Brain pericyte (primary cell): ENCODE data around the gene HCN2.
"Not testable (repeated sequence)": the region's sequence is repeated elsewhere in the genome, so short reads cannot be mapped to it uniquely, and the experiment has no call there.

Experiments
- DNase-seq: peaks from one replicate; pipeline ENCODE4 v3.0.0-alpha.2; 2012; ENCODE audit warnings: low read depth, low spot score

HCN2 gene

GRCh38 chr19:619286-620002, 29.8 kb downstream of the HCN2 start:
- no peak for DNase-seq

GRCh38 chr19:620166-620862, 30.6 kb downstream of the HCN2 start:
- DNase-seq = no peak

- not testable (repeated sequence) for DNase-seq
Observed at GRCh38 chr19:621191-621590, 31.5 kb downstream of the HCN2 start.

GRCh38 chr19:621819-622218, 32.1 kb downstream of the HCN2 start:
- DNase-seq = no peak

GRCh38 chr19:622666-623065, 33.0 kb downstream of the HCN2 start:
- no peak for DNase-seq

- peak; percentile 70 for DNase-seq
Observed at GRCh38 chr19:623175-623916, 33.7 kb downstream of the HCN2 start.

- peak; percentile 99 for DNase-seq
Observed at GRCh38 chr19:623974-624373, 34.3 kb downstream of the HCN2 start.

- no peak for DNase-seq
Observed at GRCh38 chr19:624433-625109, 34.9 kb downstream of the HCN2 start.

GRCh38 chr19:625257-625656, 35.6 kb downstream of the HCN2 start:
- no peak for DNase-seq

GRCh38 chr19:626566-626965, 36.9 kb downstream of the HCN2 start:
- not testable (repeated sequence) for DNase-seq

- no peak for DNase-seq
Observed at GRCh38 chr19:628168-628567, 38.5 kb downstream of the HCN2 start.

GRCh38 chr19:629515-629914, 39.8 kb downstream of the HCN2 start:
- not testable (repeated sequence) for DNase-seq

GRCh38 chr19:629961-630714, 40.5 kb downstream of the HCN2 start:
- DNase-seq = no peak

- DNase-seq = no peak
Observed at GRCh38 chr19:632579-633067, 42.9 kb downstream of the HCN2 start.

GRCh38 chr19:633068-633785, 43.5 kb downstream of the HCN2 start, which contains the start of gene POLRMT:
Gene POLRMT, minus strand, starts transcription at chr19:633537. Its CDS starts 25 bp downstream, at chr19:633512.
- peak; percentile 93 for DNase-seq

GRCh38 chr19:633786-634639, 44.3 kb downstream of the HCN2 start:
- DNase-seq = no peak

- no peak for DNase-seq
Observed at GRCh38 chr19:634975-635652, 45.4 kb downstream of the HCN2 start.

- no peak for DNase-seq
Observed at GRCh38 chr19:638906-639252, 49.2 kb downstream of the HCN2 start.
